SK-N-SH treated with all-trans-retinoic acid at 6 μM for 48 hours (cell line): ENCODE measurements around the gene PLD1.
"Not testable (repeated sequence)": the region's sequence is repeated elsewhere in the genome, so short reads cannot be mapped to it uniquely, and the experiment has no call there.

Experiments
- ATAC-seq: fragments of 200-7000 bp; cut with Tn5 transposase; 3 replicates; pipeline ENCODE4 v1.9.1; 2020; ENCODE audit warnings: mild to moderate bottlenecking, moderate library complexity
- ARNTL ChIP-seq: fragments of 450-650 bp; formaldehyde crosslinking; IDR thresholded peaks from 2 replicates; pipeline ENCODE4 v1.5.0; 2020; ENCODE audit warnings: low read depth, mild to moderate bottlenecking, moderate library complexity, borderline replicate concordance
- BACH2 ChIP-seq: fragments of 250-450 bp; sonication (Bioruptor Pico); IDR thresholded peaks from 2 replicates; pipeline ENCODE4 v1.9.0; 2021; ENCODE audit warnings: mild to moderate bottlenecking, borderline replicate concordance
- CREB5 ChIP-seq: fragments of 250-450 bp; sonication (Bioruptor Pico); IDR thresholded peaks from 2 replicates; pipeline ENCODE4 v1.5.1; 2020; ENCODE audit warnings: low read depth, mild to moderate bottlenecking, moderate library complexity
- CSDC2 ChIP-seq: fragments of 250-450 bp; sonication (Bioruptor Pico); IDR thresholded peaks from 2 replicates; pipeline ENCODE4 v1.5.0; 2020; ENCODE audit warnings: mild to moderate bottlenecking, moderate library complexity
- GLIS3 ChIP-seq: fragments of 250-450 bp; sonication (Bioruptor Pico); IDR thresholded peaks from 2 replicates; pipeline ENCODE4 v1.5.0; 2020; ENCODE audit warnings: mild to moderate bottlenecking, moderate library complexity
- ISL1 ChIP-seq: fragments of 250-450 bp; sonication (Bioruptor Pico); IDR thresholded peaks from 2 replicates; pipeline ENCODE4 v2.1.2; 2022; ENCODE audit warnings: mild to moderate bottlenecking, moderate library complexity
- OSR1 ChIP-seq: fragments of 250-450 bp; sonication (Bioruptor Pico); IDR thresholded peaks from 2 replicates; pipeline ENCODE4 v1.8.0; 2022; ENCODE audit warnings: moderate library complexity, mild to moderate bottlenecking, inconsistent platforms
- POU6F1 ChIP-seq: fragments of 250-450 bp; sonication (Bioruptor Pico); IDR thresholded peaks from 2 replicates; pipeline ENCODE4 v1.8.0; 2021; ENCODE audit warnings: low read depth, mild to moderate bottlenecking, moderate library complexity, borderline replicate concordance
- RARB ChIP-seq: fragments of 250-450 bp; sonication (Bioruptor Pico); IDR thresholded peaks from 2 replicates; pipeline ENCODE4 v1.8.0; 2021; ENCODE audit warnings: mild to moderate bottlenecking, moderate library complexity
- SNAI2 ChIP-seq: fragments of 250-450 bp; sonication (Bioruptor Pico); IDR thresholded peaks from 2 replicates; pipeline ENCODE4 v1.5.0; 2020; ENCODE audit warnings: mild to moderate bottlenecking, moderate library complexity
- TCF4 ChIP-seq: fragments of 250-450 bp; sonication (Bioruptor Pico); IDR thresholded peaks from 2 replicates; pipeline ENCODE4 v1.8.0; 2021; ENCODE audit warnings: mild to moderate bottlenecking, moderate library complexity, borderline replicate concordance
- TOX ChIP-seq: fragments of 250-450 bp; sonication (Bioruptor Pico); IDR thresholded peaks from 2 replicates; pipeline ENCODE4 v1.8.0; 2021; ENCODE audit warnings: mild to moderate bottlenecking, moderate library complexity, borderline replicate concordance
- ZC3H10 ChIP-seq: fragments of 250-450 bp; sonication (Bioruptor Pico); IDR thresholded peaks from 2 replicates; pipeline ENCODE4 v1.5.1; 2021; ENCODE audit warnings: mild to moderate bottlenecking, moderate library complexity
- ZFP3 ChIP-seq: fragments of 250-450 bp; sonication (Bioruptor Pico); IDR thresholded peaks from 2 replicates; pipeline ENCODE4 v1.5.0; 2020; ENCODE audit warnings: mild to moderate bottlenecking, moderate library complexity
- ZFP30 ChIP-seq: fragments of 450-650 bp; formaldehyde crosslinking; IDR thresholded peaks from 2 replicates; pipeline ENCODE4 v1.5.0; 2022; ENCODE audit warnings: mild to moderate bottlenecking, moderate library complexity
- ZNF70 ChIP-seq: fragments of 450-650 bp; formaldehyde crosslinking; IDR thresholded peaks from 2 replicates; pipeline ENCODE4 v1.5.0; 2020; ENCODE audit warnings: mild to moderate bottlenecking, moderate library complexity
- ZNF8 ChIP-seq: fragments of 450-650 bp; formaldehyde crosslinking; IDR thresholded peaks from 2 replicates; pipeline ENCODE4 v1.5.0; 2020; ENCODE audit warnings: mild to moderate bottlenecking, moderate library complexity
- TF ChIP-seq, protein P1 (sequence below): fragments of 250-450 bp; sonication (Bioruptor Pico); IDR thresholded peaks from 2 replicates; pipeline ENCODE4 v1.5.1; 2021; ENCODE audit warnings: mild to moderate bottlenecking, moderate library complexity
- TF ChIP-seq, protein P2 (sequence below): fragments of 250-450 bp; sonication (Bioruptor Pico); IDR thresholded peaks from 2 replicates; pipeline ENCODE4 v1.8.0; 2020; ENCODE audit warnings: mild to moderate bottlenecking, moderate library complexity, borderline replicate concordance

The PLD1 gene

GRCh38 chr3:171752329-171752728 lies 58.0 kb downstream of the PLD1 start (continued):
- TF ChIP-seq POU6F1 (CRISPR knock-in tag) = no peak
- no peak for TF ChIP-seq ISL1 (CRISPR knock-in tag)
- TF ChIP-seq ZC3H10 (CRISPR knock-in tag) = no peak
- TF ChIP-seq, all 23 proteins: peak for 0

GRCh38 chr3:171749124-171749523 lies 61.2 kb downstream of the PLD1 start:
- TF ChIP-seq ZC3H10 (CRISPR knock-in tag) (no peak), SNAI2 (no peak), ZNF70 (no peak), CSDC2 (CRISPR knock-in tag) (no peak), ARNTL (CRISPR knock-in tag) (no peak), ZFP30 (CRISPR knock-in tag) (no peak), GLIS3 (CRISPR knock-in tag) (no peak), BACH2 (CRISPR knock-in tag) (no peak), RARB (no peak)
- TF ChIP-seq, protein P1, sequence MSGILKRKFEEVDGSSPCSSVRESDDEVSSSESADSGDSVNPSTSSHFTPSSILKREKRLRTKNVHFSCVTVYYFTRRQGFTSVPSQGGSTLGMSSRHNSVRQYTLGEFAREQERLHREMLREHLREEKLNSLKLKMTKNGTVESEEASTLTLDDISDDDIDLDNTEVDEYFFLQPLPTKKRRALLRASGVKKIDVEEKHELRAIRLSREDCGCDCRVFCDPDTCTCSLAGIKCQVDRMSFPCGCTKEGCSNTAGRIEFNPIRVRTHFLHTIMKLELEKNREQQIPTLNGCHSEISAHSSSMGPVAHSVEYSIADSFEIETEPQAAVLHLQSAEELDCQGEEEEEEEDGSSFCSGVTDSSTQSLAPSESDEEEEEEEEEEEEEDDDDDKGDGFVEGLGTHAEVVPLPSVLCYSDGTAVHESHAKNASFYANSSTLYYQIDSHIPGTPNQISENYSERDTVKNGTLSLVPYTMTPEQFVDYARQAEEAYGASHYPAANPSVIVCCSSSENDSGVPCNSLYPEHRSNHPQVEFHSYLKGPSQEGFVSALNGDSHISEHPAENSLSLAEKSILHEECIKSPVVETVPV (CRISPR knock-in tag) = no peak
- TF ChIP-seq, protein P2, sequence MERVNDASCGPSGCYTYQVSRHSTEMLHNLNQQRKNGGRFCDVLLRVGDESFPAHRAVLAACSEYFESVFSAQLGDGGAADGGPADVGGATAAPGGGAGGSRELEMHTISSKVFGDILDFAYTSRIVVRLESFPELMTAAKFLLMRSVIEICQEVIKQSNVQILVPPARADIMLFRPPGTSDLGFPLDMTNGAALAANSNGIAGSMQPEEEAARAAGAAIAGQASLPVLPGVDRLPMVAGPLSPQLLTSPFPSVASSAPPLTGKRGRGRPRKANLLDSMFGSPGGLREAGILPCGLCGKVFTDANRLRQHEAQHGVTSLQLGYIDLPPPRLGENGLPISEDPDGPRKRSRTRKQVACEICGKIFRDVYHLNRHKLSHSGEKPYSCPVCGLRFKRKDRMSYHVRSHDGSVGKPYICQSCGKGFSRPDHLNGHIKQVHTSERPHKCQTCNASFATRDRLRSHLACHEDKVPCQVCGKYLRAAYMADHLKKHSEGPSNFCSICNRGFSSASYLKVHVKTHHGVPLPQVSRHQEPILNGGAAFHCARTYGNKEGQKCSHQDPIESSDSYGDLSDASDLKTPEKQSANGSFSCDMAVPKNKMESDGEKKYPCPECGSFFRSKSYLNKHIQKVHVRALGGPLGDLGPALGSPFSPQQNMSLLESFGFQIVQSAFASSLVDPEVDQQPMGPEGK (CRISPR knock-in tag) = no peak
- no peak for ATAC-seq

- ATAC-seq = no peak
- TF ChIP-seq CSDC2 (CRISPR knock-in tag) (no peak), ZNF70 (no peak), TOX (no peak)
Observed at GRCh38 chr3:171748064-171748924, 62.0 kb downstream of the PLD1 start.

DNA sequence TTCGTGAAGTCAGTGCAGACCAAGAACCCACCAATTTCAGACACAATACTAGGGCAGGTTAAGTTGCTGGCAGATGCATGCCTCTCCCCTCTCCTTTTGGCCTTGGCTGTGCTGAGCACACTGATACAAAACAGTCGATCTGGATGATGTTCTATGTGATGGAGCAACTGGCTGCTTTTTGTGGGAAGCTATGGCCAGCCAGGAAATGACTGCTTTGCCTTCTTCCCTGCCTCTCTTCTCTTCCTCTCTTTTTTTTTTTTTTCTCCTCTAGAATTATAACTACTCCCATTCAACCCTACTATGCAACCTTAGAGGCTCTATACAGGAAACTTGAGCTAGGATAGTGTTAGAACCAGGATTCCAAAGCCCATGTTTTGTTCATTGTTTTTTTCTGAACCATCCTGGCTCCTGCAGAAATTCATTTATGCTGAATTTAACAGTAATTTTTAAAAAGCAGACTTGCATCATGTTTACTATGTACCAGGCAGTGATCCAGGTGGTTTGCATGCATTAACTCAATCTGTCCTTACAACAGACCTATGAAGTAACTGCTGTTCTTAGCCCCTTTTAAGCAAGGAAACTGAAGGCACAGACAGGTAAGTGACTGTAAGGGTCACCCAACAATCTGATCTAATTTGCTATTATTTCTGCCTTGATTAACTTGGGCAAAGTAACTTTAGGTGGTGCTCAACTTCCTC lies 62.9 kb downstream of the PLD1 start:
- no peak for TF ChIP-seq ZFP3 (CRISPR knock-in tag)
- no peak for TF ChIP-seq RARB
- TF ChIP-seq OSR1 (CRISPR knock-in tag) = no peak
- TF ChIP-seq ZFP30 (CRISPR knock-in tag) = no peak
- no peak for TF ChIP-seq ZC3H10 (CRISPR knock-in tag)
- no peak for ATAC-seq

DNA sequence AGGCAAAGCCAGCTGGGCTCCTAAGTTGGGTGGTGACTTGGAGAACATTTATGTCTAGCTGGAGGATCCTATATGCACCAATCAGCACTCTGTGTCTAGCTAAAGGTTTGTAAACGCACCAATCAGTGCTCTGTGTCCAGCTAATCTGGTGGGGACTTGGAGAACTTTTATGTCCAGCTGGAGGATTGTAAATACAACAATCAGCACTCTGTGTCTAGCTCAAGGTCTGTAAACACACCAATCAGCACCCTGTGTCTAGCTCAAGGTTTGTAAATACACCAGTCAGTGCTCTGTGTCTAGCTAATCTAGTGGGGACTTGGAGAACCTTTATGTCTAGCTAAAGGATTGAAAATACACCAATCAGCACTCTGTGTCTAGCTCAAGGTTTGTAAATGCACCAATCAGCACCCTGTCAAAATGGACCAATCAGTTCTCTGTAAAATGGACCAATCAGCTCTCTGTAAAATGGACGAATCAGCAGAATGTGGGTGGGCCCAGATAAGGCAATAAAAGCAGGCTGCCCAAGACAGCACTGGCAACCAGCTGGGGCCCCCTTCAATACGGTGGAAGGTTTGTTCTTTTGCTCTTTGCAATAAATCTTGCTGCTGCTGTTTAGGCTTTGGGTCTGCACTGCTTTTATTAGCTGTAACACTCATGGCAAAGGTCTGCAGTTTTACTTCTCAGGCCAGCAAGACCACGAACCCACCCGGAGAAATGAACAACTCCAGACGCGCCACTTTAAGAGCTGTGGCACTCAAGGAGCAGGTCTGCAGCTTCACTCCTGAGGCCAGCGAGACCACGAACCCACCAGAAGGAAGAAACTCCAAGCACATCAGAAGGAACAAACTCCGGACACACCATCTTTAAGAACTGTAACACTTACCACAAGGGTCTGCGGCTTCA lies 63.7 kb downstream of the PLD1 start:
- not testable (repeated sequence) for ATAC-seq

DNA sequence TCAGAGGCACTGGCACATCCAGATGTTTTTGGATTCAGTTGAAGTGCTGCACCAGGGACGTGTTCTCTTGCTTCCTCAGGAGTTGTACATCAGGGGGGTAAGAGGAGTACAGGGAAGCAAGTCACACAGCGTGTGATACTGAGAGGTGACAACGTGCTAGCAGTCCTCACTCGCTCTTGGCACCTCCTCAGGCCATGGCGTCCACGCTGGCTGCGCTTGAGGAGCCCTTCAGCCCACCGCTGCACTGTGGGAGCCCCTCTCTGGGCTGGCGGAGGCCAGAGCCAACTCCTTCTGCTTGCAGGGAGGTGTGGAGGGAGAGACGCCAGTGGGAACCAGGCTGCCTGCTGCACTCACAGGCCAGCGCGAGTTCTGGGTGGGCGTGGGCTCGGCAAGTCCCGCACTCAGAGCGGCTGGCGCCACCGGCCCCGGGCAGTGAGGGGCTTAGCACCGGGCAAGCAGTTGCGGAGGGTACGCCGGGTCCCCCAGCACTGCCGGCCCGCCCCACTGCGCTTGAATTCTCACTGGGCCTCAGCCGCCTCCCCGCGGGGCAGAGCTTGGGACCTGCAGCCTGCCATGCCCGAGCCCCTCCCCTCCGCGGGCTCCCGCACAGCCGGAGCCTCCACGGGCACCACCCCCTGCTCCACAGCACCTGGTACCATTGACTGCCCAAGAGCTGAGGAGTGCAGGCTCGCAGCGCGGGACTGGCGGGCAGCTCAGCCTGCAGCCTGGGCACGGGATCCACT lies 64.5 kb downstream of the PLD1 start:
- no peak for TF ChIP-seq ZNF70
- TF ChIP-seq OSR1 (CRISPR knock-in tag) = no peak
- TF ChIP-seq GLIS3 (CRISPR knock-in tag) = no peak
- TF ChIP-seq CREB5 (CRISPR knock-in tag) = no peak
- TF ChIP-seq CSDC2 (CRISPR knock-in tag) = no peak
- TF ChIP-seq SNAI2 = no peak
- no peak for TF ChIP-seq ISL1 (CRISPR knock-in tag)
- no peak for TF ChIP-seq POU6F1 (CRISPR knock-in tag)
- no peak for TF ChIP-seq TCF4 (CRISPR knock-in tag)
- TF ChIP-seq ZNF8 (CRISPR knock-in tag) = no peak
- no peak for ATAC-seq
